ENCODE measurements around the gene WDR7. TPM values are rescaled to one million over a fixed set of nuclear protein-coding genes. Genes with fewer than 3 reads are reported as not detected.
A peak's percentile ranks its signal among the peaks of the same experiment; 100 is the strongest.

WDR7 gene
- total and polyA plus RNA-seq, 9 of the 15 experiments (the other 6 are each of a cell fraction or from before 2014, with no cell fraction given) = 1.4 to 9.4 (median 5.3) TPM

DNA sequence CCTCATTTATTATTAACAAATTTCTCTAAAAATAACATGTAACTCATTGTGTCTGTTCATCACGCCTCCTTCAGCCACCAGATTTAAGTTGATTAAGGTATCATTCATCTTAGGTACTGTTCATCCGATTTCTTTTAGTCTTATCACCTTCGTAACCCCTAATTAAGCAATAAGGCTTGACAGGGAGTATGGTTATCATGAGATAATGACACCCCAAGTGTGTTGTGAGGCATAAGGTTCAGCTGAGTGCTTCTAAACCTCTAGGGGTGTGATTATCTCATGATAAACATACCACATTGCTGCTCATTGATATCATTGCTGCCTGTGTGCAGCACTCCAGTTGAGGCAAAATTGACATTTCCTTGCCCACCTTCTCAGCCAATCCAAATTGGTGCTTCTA lies 336.9 kb downstream of the WDR7 start:
- ATAC-seq (no peak), DNase-seq (ENCODE audit: extremely low read depth in 1 of 4, low spot score in 3 of 4) (no peak), FAIRE-seq (no peak)
- no peaks in the 10 kb centered on the region for H3K79me2 ChIP-seq (ENCODE audit: control insufficient read depth, insufficient read depth, low read length)
- CTCF ChIA-PET (ENCODE audit: low intra/inter-chr PET ratio) = no interaction called here
- no peaks in the 10 kb centered on the region for H4K20me1 ChIP-seq (replicated peaks; ENCODE audit: control insufficient read depth, insufficient read depth, low read length)
- H3K36me3 ChIP-seq (ENCODE audit: control insufficient read depth, insufficient read depth, low read length) = no peaks in the 10 kb centered on the region
- no peaks in the 10 kb centered on the region; a peak in 1 of 5 replicates for H3K4me1 ChIP-seq (replicated peaks in 1 of 2; ENCODE audit: control insufficient read depth in 2 of 2, insufficient read depth in 2 of 2, low read length in 2 of 2)
- no peak overlapping the region for H3K4me3 ChIP-seq
- H3K4me2 ChIP-seq (ENCODE audit: insufficient read depth, low read length) = no peak overlapping the region
- POLR2A ChIA-PET = no interaction called here
- BruUV-seq (replicated peaks) = no TSS peak
- no peak overlapping the region for H3K9ac ChIP-seq (ENCODE audit: insufficient read depth in 1 of 2, low read depth in 2 of 2, low read length in 2 of 2)
- no peak overlapping the region for H3K27ac ChIP-seq (ENCODE audit: extremely low read depth, low read depth, low read length)
- no peaks in the 10 kb centered on the region for H3K9me3 ChIP-seq (replicated peaks; ENCODE audit: control insufficient read depth, insufficient read depth, low read depth, low read length)
- WGBS (ENCODE audit: insufficient coverage, low coverage, missing lambda C conversion rate) = 4% methylated on average over 3 of the region's 3 CpGs
- intact Hi-C loops (cut with micrococcal nuclease) (no loop called here), in situ Hi-C loops (cut with MboI) (no loop called here)
- no peak overlapping the region for H2AFZ ChIP-seq (ENCODE audit: low read depth, low read length)
- TF ChIP-seq TEAD4 (IDR thresholded peaks at IDR 0.05; ENCODE audit: low read length) (peak; percentile 43; the same call in 1 of the 2 replicates), TEAD4 (CRISPR knock-in tag; IDR thresholded peaks at IDR 0.05; ENCODE audit: borderline replicate concordance) (no peak), CC2D1A (IDR thresholded peaks at IDR 0.05) (no peak), TAL1 (IDR thresholded peaks at IDR 0.05) (peak; percentile 24; the same call in 1 of the 2 replicates), CBFA2T3 (IDR thresholded peaks at IDR 0.05) (peak; percentile 60), CBFA2T2 (conservative IDR thresholded peaks at IDR 0.05) (peak; percentile 27; the same call in 1 of the 2 replicates), TRIM24 (IDR thresholded peaks at IDR 0.05) (no peak), SMAD1 (IDR thresholded peaks at IDR 0.05; ENCODE audit: low read depth, low read length, partially characterized antibody) (no peak)
- H3K27me3 ChIP-seq (ENCODE audit: control insufficient read depth in 2 of 2, insufficient read depth in 2 of 2, low read length in 2 of 2) = no peaks in the 10 kb centered on the region
- H3K9me1 ChIP-seq (ENCODE audit: control insufficient read depth, insufficient read depth, low read length) = no peaks in the 10 kb centered on the region

DNA sequence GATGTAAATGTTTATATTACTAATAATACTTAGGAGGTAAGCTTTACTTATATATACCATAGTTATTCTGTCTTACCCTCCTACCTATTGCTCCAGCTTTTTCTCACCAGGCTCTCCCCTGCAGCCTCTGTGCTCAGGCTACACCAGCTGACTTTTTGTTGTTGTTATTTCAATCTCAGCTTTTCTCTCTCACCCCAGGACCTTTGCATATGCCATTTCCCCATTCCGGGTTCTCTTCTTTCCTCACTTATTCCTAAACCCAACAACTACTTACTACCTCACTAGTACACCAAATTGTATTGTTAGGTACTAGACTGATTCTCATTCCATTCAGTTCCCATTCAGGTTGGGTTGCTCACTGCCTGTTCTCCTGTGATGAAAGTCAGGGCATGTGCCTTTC lies 339.5 kb downstream of the WDR7 start:
- POLR2A ChIA-PET = no interaction called here

More for the DNA sequence above, 339.5 kb downstream of the WDR7 start:
- FAIRE-seq (no peak), ATAC-seq (no peak), DNase-seq (ENCODE audit: extremely low read depth in 1 of 4, low spot score in 3 of 4) (no peak)
- in situ Hi-C loops (cut with MboI) (no loop called here), intact Hi-C loops (cut with micrococcal nuclease) (no loop called here)
- WGBS (ENCODE audit: insufficient coverage, low coverage, missing lambda C conversion rate) = no CpG with 5 or more reads among the region's 1 CpG
- Histone ChIP-seq H3K9ac (ENCODE audit: insufficient read depth in 1 of 2, low read depth in 2 of 2, low read length in 2 of 2) (no peak overlapping the region), H3K9me3 (replicated peaks; ENCODE audit: control insufficient read depth, insufficient read depth, low read depth, low read length) (no peaks in the 10 kb centered on the region), H4K20me1 (replicated peaks; ENCODE audit: control insufficient read depth, insufficient read depth, low read length) (no peaks in the 10 kb centered on the region), H3K79me2 (ENCODE audit: control insufficient read depth, insufficient read depth, low read length) (no peaks in the 10 kb centered on the region), H2AFZ (ENCODE audit: low read depth, low read length) (no peak overlapping the region), H3K4me2 (ENCODE audit: insufficient read depth, low read length) (no peak overlapping the region), H3K36me3 (ENCODE audit: control insufficient read depth, insufficient read depth, low read length) (no peaks in the 10 kb centered on the region), H3K9me1 (ENCODE audit: control insufficient read depth, insufficient read depth, low read length) (no peaks in the 10 kb centered on the region), H3K27me3 (ENCODE audit: control insufficient read depth in 2 of 2, insufficient read depth in 2 of 2, low read length in 2 of 2) (no peaks in the 10 kb centered on the region), H3K4me3 (no peak overlapping the region), H3K4me1 (replicated peaks in 1 of 2; ENCODE audit: control insufficient read depth in 2 of 2, insufficient read depth in 2 of 2, low read length in 2 of 2) (no peaks in the 10 kb centered on the region; a peak in 1 of 5 replicates), H3K27ac (ENCODE audit: extremely low read depth, low read depth, low read length) (no peak overlapping the region)
- CTCF ChIA-PET (ENCODE audit: low intra/inter-chr PET ratio) = no interaction called here
- no peak for TF ChIP-seq ZNF717 (CRISPR knock-in tag; IDR thresholded peaks at IDR 0.05)
- peak; percentile 39 for TF ChIP-seq RBM25 (IDR thresholded peaks at IDR 0.05; ENCODE audit: low read depth, low read length, severe bottlenecking)
- TF ChIP-seq, protein P1, sequence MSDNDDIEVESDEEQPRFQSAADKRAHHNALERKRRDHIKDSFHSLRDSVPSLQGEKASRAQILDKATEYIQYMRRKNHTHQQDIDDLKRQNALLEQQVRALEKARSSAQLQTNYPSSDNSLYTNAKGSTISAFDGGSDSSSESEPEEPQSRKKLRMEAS (CRISPR knock-in tag; IDR thresholded peaks at IDR 0.05) = no peak
- no TSS peak for BruUV-seq (replicated peaks)

All from K562 (cell line).